WTC11 (cell line): ENCODE data around the gene GMEB2. TPM values are rescaled to one million over a fixed set of nuclear protein-coding genes. Genes with fewer than 3 reads are reported as not detected.
A peak's percentile ranks its signal among the peaks of the same experiment; 100 is the strongest.

ENCODE experiments used
- ATAC-seq: fragments of 200-7000 bp; cut with Tn5 transposase; 2 replicates; pipeline ENCODE4 v1.10.0; 2021; ENCODE audit warnings: mild to moderate bottlenecking, moderate library complexity
- CTCF ChIA-PET: fragments of 300-600 bp; sonication (Branson Sonifier 250); formaldehyde crosslinking; loops from one replicate; lab custom pipeline; 2021; ENCODE audit warnings: antibody characterized with exemption; lab: Charles Lee
- POLR2A ChIA-PET: fragments of 350-600 bp; sonication (Branson Sonifier 250); formaldehyde crosslinking; loops from one replicate; lab custom pipeline; 2021; ENCODE audit warnings: antibody characterized with exemption; lab: Charles Lee
- DNase-seq: peaks from one replicate; pipeline ENCODE4 v3.0.0; 2021; ENCODE audit warnings: low spot score
- H3K27ac Mint-ChIP-seq: 2 replicates; pipeline ENCODE4 v1.8.0; 2021; ENCODE audit warnings: mixed read lengths
- H3K27me3 Mint-ChIP-seq: 2 replicates; pipeline ENCODE4 v1.8.0; 2021; ENCODE audit warnings: low read depth, mild to moderate bottlenecking, moderate library complexity, mixed read lengths
- H3K36me3 Mint-ChIP-seq: 2 replicates; pipeline ENCODE4 v1.8.0; 2021; ENCODE audit warnings: mixed read lengths
- H3K4me1 Mint-ChIP-seq: 2 replicates; pipeline ENCODE4 v1.8.0; 2022; ENCODE audit warnings: mixed read lengths
- H3K4me3 Mint-ChIP-seq: 2 replicates; pipeline ENCODE4 v1.8.0; 2021; ENCODE audit warnings: mild to moderate bottlenecking, moderate library complexity, mixed read lengths
- H3K9me3 Mint-ChIP-seq: 2 replicates; pipeline ENCODE4 v1.8.0; 2021; ENCODE audit warnings: mixed read lengths
- CDX4 ChIP-seq: fragments of 250-450 bp; sonication (Bioruptor Pico); IDR thresholded peaks from 2 replicates; pipeline ENCODE4 v1.9.0; 2021; ENCODE audit warnings: moderate library complexity, mild to moderate bottlenecking, inconsistent platforms, borderline replicate concordance
- CREM ChIP-seq: sonication (generic); formaldehyde crosslinking; IDR thresholded peaks from 2 replicates; pipeline ENCODE4 v1.8.1; 2022; ENCODE audit warnings: mild to moderate bottlenecking, missing genetic modification reagents, moderate library complexity
- ETV6 ChIP-seq: sonication (generic); formaldehyde crosslinking; IDR thresholded peaks from 2 replicates; pipeline ENCODE4 v1.8.1; 2022; ENCODE audit warnings: mild to moderate bottlenecking, missing genetic modification reagents
- HMGA2 ChIP-seq: fragments of 250-450 bp; sonication (Bioruptor Pico); IDR thresholded peaks from 2 replicates; pipeline ENCODE4 v1.4.0; 2021; ENCODE audit warnings: mild to moderate bottlenecking, moderate library complexity
- NFATC4 ChIP-seq: fragments of 250-450 bp; sonication (Bioruptor Pico); IDR thresholded peaks from 2 replicates; pipeline ENCODE4 v1.9.0; 2021; ENCODE audit warnings: mild to moderate bottlenecking
- NFYB ChIP-seq: sonication (generic); formaldehyde crosslinking; conservative IDR thresholded peaks from 2 replicates; pipeline ENCODE4 v1.8.0; 2022; ENCODE audit warnings: low read depth, missing genetic modification reagents
- NR1H2 ChIP-seq: sonication (generic); formaldehyde crosslinking; IDR thresholded peaks from 2 replicates; pipeline ENCODE4 v1.9.0; 2021; ENCODE audit warnings: mild to moderate bottlenecking, moderate library complexity, missing genetic modification reagents
- NR2C2 ChIP-seq: sonication (generic); formaldehyde crosslinking; IDR thresholded peaks from 2 replicates; pipeline ENCODE4 v1.8.0; 2022; ENCODE audit warnings: mild to moderate bottlenecking, missing genetic modification reagents
- PREB ChIP-seq: sonication (generic); formaldehyde crosslinking; IDR thresholded peaks from 2 replicates; pipeline ENCODE4 v1.8.1; 2022; ENCODE audit warnings: mild to moderate bottlenecking, missing genetic modification reagents, moderate library complexity, borderline replicate concordance
- PRRX2 ChIP-seq: fragments of 250-450 bp; sonication (Bioruptor Pico); IDR thresholded peaks from 2 replicates; pipeline ENCODE4 v1.8.0; 2021; ENCODE audit warnings: mild to moderate bottlenecking
- USF2 ChIP-seq: sonication (generic); formaldehyde crosslinking; IDR thresholded peaks from 2 replicates; pipeline ENCODE4 v1.8.1; 2023; ENCODE audit warnings: mild to moderate bottlenecking, missing genetic modification reagents, moderate library complexity
- ZNF317 ChIP-seq: sonication (generic); formaldehyde crosslinking; IDR thresholded peaks from 2 replicates; pipeline ENCODE4 v1.8.1; 2023; ENCODE audit warnings: low read depth, mild to moderate bottlenecking, moderate library complexity, missing genetic modification reagents, borderline replicate concordance
- ZNF396 ChIP-seq: fragments of 250-450 bp; sonication (Bioruptor Pico); IDR thresholded peaks from 2 replicates; pipeline ENCODE4 v1.8.0; 2021; ENCODE audit warnings: mild to moderate bottlenecking, moderate library complexity, borderline replicate concordance
- total RNA-seq: library from RNA; stranded (reverse); gene quantifications from 3 replicates; pipeline ENCODE4 v1.2.3, GENCODE V29; 2021
- TF ChIP-seq, protein P1 (sequence below): sonication (generic); formaldehyde crosslinking; conservative IDR thresholded peaks from 2 replicates; pipeline ENCODE4 v1.8.1; 2022; ENCODE audit warnings: mild to moderate bottlenecking, missing genetic modification reagents

GMEB2 gene
- total RNA-seq, 1 experiment from 2014 or later: 14.8 TPM

DNA sequence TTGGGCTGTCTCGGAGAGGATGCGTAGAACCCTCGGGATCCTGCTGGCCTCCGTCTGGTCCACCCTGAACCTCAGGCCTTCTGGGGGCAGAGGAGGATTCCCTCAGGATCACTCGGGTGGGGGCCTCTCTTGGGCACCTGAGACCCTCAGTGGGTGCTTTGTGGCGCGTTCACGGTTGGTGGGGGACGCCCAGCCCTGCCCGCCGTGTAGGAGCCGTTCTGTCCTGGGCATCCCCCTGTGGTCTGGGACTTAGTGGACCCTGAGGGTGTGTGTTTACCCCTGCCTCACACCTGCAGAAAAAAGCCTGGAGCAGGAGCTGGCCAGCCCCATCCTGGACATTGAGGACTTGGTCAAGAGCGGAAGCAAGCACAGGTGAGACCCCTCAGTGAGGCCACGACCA, 38.8 kb upstream of the GMEB2 start:
- H3K27me3 Mint-ChIP-seq: no peaks in the 10 kb centered on the region
- H3K36me3 Mint-ChIP-seq: peaks cover 27% of the 10 kb centered on the region
- no peaks in the 10 kb centered on the region for H3K9me3 Mint-ChIP-seq
- DNase-seq (no peak), ATAC-seq (no peak)
- ChIA-PET POLR2A (no interaction called here), CTCF (interaction anchor here (1.3 to 1.5 kb wide), 2 partner anchors 24 to 169 kb away, joined by 3 to 7 read pairs; no protein-coding TSS in a partner anchor)
- TF ChIP-seq CDX4 (CRISPR knock-in tag): no peak
- TF ChIP-seq ETV6 (CRISPR knock-in tag): no peak
- TF ChIP-seq PREB (CRISPR knock-in tag): no peak
- H3K27ac Mint-ChIP-seq: no peak overlapping the region
- no peaks in the 10 kb centered on the region for H3K4me1 Mint-ChIP-seq
- H3K4me3 Mint-ChIP-seq: no peak overlapping the region

DNA sequence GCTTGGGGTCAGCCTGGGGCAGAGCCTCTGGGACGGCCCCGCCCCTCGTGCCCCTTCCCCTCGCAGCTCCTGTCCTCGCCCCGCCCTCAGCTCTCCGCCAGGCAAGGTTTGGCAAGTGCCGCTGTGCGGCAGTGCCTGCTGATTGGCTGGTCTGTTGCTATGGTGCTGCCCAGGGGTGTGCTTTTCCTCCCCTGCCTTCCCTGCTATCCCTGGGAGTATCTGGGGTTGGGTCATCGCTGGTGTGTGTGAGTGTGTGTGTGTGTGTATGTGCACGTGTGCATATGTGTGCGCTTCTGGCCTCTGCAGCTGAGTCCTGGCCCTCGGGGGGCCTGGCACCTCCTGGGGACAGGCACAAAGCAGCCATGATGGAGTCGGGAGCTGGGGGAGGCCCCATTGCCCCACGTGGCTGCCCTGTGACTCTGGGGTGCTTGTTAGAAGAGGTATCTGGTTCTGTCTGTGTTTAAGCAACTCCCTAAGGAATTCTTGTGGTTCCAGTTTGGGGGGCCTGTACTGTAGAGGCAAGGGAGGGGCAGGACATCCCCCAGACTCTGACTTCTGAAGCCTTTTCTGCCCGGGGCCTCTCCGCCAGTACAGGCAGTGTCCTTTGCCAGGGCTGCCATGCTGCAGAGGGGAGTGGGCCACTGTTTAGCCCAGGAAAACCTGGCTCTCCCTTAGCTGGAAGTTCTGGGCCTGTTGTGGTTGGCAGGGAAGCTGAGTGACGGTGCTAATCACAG, 38.1 kb upstream of the GMEB2 start:
- peak; percentile 71 for DNase-seq

GRCh38 chr20:63664143-63664851, 37.4 kb upstream of the GMEB2 start:
- Mint-ChIP-seq H3K4me3 (no peak overlapping the region), H3K9me3 (no peaks in the 10 kb centered on the region), H3K27ac (no peak overlapping the region), H3K27me3 (no peaks in the 10 kb centered on the region), H3K4me1 (peaks cover 2% of the 10 kb centered on the region), H3K36me3 (peaks cover 26% of the 10 kb centered on the region)
- CTCF ChIA-PET: interaction anchor here (0.7 to 1.5 kb wide), 4 partner anchors 22 to 316 kb away, joined by 3 to 8 read pairs (median 5); partner anchors contain the start of gene PRPF6
- TF ChIP-seq NR1H2: no peak
- TF ChIP-seq NR2C2 (CRISPR knock-in tag): no peak
- TF ChIP-seq CREM (CRISPR knock-in tag): no peak
- TF ChIP-seq ZNF396: no peak
- TF ChIP-seq NFATC4 (CRISPR knock-in tag): no peak
- TF ChIP-seq, protein P1, sequence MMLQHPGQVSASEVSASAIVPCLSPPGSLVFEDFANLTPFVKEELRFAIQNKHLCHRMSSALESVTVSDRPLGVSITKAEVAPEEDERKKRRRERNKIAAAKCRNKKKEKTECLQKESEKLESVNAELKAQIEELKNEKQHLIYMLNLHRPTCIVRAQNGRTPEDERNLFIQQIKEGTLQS (CRISPR knock-in tag): no peak
- no peak for TF ChIP-seq PRRX2
- TF ChIP-seq HMGA2 (CRISPR knock-in tag): no peak
- TF ChIP-seq, all 79 proteins: peak for 0
- POLR2A ChIA-PET: no interaction called here
- no peak for DNase-seq
- ATAC-seq: no peak

More for the DNA sequence above, 38.1 kb upstream of the GMEB2 start:
- CTCF ChIA-PET: interaction anchor here (0.7 to 1.5 kb wide), 4 partner anchors 23 to 316 kb away, joined by 3 to 8 read pairs (median 5); partner anchors contain the start of gene PRPF6
- Mint-ChIP-seq H3K4me1 (no peaks in the 10 kb centered on the region), H3K4me3 (no peak overlapping the region), H3K27me3 (no peaks in the 10 kb centered on the region), H3K36me3 (peaks cover 27% of the 10 kb centered on the region), H3K27ac (no peak overlapping the region; the same call in 1 of the 2 replicates), H3K9me3 (no peaks in the 10 kb centered on the region)
- POLR2A ChIA-PET: no interaction called here
- TF ChIP-seq ZNF317 (CRISPR knock-in tag) (no peak), NFYB (CRISPR knock-in tag) (peak; percentile 90), USF2 (CRISPR knock-in tag) (0 out of 2 replicates have a peak, but pooled peaks have one; percentile 29)
- TF ChIP-seq, all 79 proteins: peak for 2
- peak; percentile 97 for ATAC-seq
